ENCODE results near the gene ESRRA. TPM values are rescaled to one million over a fixed set of nuclear protein-coding genes. Genes with fewer than 3 reads are reported as not detected.
A peak's percentile ranks its signal among the peaks of the same experiment; 100 is the strongest.

ESRRA gene
- total RNA-seq, 1 donor from 2014 or later: 34.7 TPM

DNA sequence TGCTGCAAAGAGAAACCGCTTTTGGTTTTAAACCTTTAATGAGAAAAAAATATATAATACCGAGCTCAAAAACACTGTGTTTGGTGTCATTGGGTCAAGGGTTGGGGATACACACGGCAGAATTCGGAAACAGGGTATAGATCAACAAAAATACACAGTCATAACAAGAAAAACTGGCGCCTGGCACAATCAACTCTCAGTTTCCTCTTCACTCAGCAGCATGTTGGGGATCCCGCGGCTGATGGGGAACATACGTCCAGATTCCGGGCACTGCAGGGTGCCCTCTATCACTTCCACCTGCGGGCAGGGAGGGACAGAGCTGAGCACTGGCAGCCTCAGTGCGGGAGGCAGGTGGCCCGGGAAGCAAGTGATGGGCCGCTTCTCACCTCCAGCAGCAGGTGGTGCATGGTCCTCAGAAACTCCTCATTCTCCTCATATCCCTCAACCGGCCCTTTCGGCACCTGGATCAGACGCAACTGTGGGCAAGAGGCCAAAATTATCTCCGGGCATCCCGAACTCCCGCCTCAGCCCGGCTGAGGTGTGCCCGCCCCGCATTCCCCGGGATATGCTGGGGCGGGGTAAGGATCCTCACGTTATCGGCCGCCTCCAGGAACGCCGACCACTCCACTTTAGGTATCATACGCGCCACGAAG lies 11.5 kb downstream of the ESRRA start:
- peak overlapping the region; percentile 99 for H3K27ac Mint-ChIP-seq (ENCODE audit: unreplicated experiment)
- peak overlapping the region; percentile 94 for H3K4me3 Mint-ChIP-seq
- no peaks in the 10 kb centered on the region for H3K27me3 Mint-ChIP-seq (ENCODE audit: low read depth)
- H3K36me3 Mint-ChIP-seq (ENCODE audit: low read depth): peaks cover 3% of the 10 kb centered on the region
- TF ChIP-seq, protein P1, sequence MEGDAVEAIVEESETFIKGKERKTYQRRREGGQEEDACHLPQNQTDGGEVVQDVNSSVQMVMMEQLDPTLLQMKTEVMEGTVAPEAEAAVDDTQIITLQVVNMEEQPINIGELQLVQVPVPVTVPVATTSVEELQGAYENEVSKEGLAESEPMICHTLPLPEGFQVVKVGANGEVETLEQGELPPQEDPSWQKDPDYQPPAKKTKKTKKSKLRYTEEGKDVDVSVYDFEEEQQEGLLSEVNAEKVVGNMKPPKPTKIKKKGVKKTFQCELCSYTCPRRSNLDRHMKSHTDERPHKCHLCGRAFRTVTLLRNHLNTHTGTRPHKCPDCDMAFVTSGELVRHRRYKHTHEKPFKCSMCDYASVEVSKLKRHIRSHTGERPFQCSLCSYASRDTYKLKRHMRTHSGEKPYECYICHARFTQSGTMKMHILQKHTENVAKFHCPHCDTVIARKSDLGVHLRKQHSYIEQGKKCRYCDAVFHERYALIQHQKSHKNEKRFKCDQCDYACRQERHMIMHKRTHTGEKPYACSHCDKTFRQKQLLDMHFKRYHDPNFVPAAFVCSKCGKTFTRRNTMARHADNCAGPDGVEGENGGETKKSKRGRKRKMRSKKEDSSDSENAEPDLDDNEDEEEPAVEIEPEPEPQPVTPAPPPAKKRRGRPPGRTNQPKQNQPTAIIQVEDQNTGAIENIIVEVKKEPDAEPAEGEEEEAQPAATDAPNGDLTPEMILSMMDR (conservative IDR thresholded peaks at IDR 0.05): no peak
- no peak for DNase-seq (ENCODE audit: low read depth, low spot score)
- peaks cover 33% of the 10 kb centered on the region for H3K4me1 Mint-ChIP-seq
- H3K9me3 Mint-ChIP-seq: no peaks in the 10 kb centered on the region

DNA sequence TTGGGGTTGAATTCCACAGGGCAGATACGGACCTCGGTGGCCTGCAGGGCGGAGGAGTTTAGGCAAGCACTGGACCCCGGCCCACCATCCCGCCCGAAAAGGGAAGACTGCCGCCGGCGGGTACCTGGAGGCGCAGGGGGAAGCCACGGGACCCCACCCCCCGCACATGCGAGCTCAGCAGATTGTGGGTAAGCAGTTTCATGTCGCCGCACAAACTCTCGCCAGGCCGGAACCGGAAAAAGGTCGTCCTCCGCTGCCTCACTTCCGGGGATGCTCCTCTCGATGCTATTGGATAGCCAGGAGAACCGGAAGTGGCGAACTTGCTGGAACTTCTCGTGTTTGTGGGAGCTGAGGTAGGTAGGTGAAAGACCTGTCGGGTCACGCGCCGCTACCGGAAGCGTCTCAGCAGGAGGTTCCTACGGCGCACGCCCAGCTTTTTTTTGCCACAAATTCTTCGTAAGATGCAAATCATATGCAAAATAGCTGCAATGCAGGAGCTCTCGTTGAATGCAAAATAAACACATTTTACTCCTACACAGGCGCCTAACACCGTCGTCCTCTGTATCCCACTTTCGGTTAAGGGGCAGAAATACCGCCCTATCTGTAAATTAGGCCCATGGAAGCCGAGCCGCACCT lies 12.1 kb downstream of the ESRRA start, which contains the start of gene TRMT112:
Gene TRMT112, minus strand, starts transcription at position 235 of the 636 bp plus-strand sequence. Its CDS starts 33 bp downstream, at position 202.
- DNase-seq (ENCODE audit: low read depth, low spot score): peak; percentile 84
- TF ChIP-seq, protein P1 (conservative IDR thresholded peaks at IDR 0.05): no peak
- Mint-ChIP-seq H3K9me3 (no peaks in the 10 kb centered on the region), H3K27me3 (ENCODE audit: low read depth) (no peaks in the 10 kb centered on the region), H3K27ac (ENCODE audit: unreplicated experiment) (peak within 1 kb of the TSS; percentile 99), H3K36me3 (ENCODE audit: low read depth) (peaks cover 3% of the 10 kb centered on the region), H3K4me3 (peak within 1 kb of the TSS; percentile 94), H3K4me1 (peaks cover 33% of the 10 kb centered on the region)

DNA sequence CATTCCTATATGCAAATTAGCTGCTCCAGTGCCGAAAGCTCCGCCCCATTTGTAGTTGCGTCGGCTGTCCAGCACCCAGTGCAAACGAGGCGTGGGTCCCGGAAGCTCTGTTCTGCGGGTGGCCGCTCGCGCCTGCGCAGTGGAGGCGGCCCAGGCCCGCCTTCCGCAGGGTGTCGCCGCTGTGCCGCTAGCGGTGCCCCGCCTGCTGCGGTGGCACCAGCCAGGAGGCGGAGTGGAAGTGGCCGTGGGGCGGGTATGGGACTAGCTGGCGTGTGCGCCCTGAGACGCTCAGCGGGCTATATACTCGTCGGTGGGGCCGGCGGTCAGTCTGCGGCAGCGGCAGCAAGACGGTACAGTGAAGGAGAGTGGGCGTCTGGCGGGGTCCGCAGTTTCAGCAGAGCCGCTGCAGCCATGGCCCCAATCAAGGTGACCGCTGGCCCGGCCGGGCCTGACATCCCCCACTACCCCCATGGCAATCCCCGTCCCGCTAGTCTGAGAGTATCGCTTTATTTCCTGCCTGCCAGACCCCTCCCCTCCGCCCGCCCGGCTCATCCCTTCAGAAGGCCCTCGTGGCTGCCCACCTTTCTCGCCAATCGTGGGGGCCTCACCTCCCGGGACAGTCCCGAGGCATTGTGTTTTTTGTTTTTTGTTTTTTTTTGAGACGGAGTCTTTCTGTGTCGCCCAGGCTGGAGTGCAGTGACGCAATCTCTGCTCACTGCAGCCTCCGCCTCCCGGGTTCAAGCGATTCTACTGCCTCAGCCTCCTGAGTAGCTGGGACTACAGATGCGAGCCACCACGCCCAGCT lies 12.8 kb downstream of the ESRRA start, which contains the start of gene PRDX5:
Gene PRDX5, plus strand, starts transcription at position 161 of the 805 bp plus-strand sequence. Its CDS starts 95 bp downstream, at position 256.
- Mint-ChIP-seq H3K27me3 (ENCODE audit: low read depth) (no peaks in the 10 kb centered on the region), H3K9me3 (no peaks in the 10 kb centered on the region), H3K4me1 (peaks cover 33% of the 10 kb centered on the region), H3K4me3 (peak within 1 kb of the TSS; percentile 94), H3K36me3 (ENCODE audit: low read depth) (peaks cover 3% of the 10 kb centered on the region), H3K27ac (ENCODE audit: unreplicated experiment) (peak within 1 kb of the TSS; percentile 99)
- TF ChIP-seq, protein P1 (conservative IDR thresholded peaks at IDR 0.05): no peak
- DNase-seq (ENCODE audit: low read depth, low spot score): peak; percentile 86

DNA sequence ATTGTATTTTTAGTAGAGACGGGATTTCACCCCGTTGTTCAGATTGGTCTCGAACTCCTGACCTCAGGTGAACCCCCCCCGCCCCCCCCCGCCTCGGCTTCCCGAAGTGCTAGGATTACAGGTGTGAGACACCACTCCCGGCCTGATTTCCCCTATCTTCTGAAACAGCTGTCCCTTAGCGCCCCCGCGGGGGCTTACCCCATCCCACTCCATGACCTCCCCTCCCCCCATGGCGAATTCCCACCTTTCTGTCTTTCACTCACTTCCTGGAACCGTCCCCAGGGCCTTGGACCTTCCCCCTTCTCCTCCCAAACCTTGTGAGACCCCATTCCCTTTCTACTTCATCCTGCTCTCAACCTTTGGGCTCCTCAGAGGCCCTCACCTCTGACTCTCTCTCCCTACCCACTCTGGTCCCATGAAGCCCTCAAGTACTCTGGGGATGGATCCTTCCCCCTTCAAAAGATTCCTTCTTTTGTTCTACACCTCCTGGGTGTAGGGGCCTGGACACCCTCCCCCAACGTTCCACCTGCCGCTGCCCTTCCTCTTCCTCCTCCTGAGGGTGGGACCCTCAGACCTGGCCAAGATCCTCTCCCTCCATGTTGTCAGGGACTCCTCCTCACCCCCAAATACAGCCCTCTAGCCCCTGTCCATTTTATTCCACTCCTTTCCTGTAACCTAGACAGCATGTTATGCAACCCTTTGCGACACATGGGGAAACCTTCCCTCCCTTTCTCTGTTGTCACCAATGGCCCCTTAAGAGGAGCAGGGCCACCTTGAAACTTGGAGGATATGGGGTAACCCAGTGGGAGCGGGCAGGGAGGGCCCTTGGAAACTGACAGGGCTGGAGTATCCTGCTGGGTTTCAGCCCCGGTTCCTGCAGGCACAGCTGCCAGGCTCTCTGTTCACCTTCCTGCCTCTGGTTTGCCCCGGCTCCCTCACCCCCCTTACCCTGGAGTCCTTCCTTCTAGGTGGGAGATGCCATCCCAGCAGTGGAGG lies 13.7 kb downstream of the ESRRA start:
- no peak for DNase-seq (ENCODE audit: low read depth, low spot score)
- TF ChIP-seq, protein P1 (conservative IDR thresholded peaks at IDR 0.05): no peak

More for the DNA sequence above, 13.7 kb downstream of the ESRRA start:
- peak overlapping the region; percentile 90 for H3K27ac Mint-ChIP-seq (ENCODE audit: unreplicated experiment)
- H3K9me3 Mint-ChIP-seq: no peaks in the 10 kb centered on the region
- H3K36me3 Mint-ChIP-seq (ENCODE audit: low read depth): peaks cover 3% of the 10 kb centered on the region
- peaks cover 39% of the 10 kb centered on the region for H3K4me1 Mint-ChIP-seq
- no peaks in the 10 kb centered on the region for H3K27me3 Mint-ChIP-seq (ENCODE audit: low read depth)
- H3K4me3 Mint-ChIP-seq: peak overlapping the region; percentile 94
